Measurements from ENCODE around the gene NELFE. TPM values are rescaled to one million over a fixed set of nuclear protein-coding genes. Genes with fewer than 3 reads are reported as not detected.

The NELFE gene
- total RNA-seq, 2 experiments from 2014 or later, result 76.1 to 94.8 TPM

GRCh38 chr6:31940256-31940664, 18.5 kb downstream of the NELFE start:
- Histone ChIP-seq H4K20me1 (ENCODE audit: insufficient read depth, low read length) (no peaks in the 10 kb centered on the region), H3K4me3 (ENCODE audit: low read depth, low read length, poor library complexity, severe bottlenecking) (no peak overlapping the region), H2AFZ (ENCODE audit: low read length) (no peak overlapping the region), H3K4me2 (ENCODE audit: low read length) (no peak overlapping the region), H3K9me3 (ENCODE audit: low read length) (no peaks in the 10 kb centered on the region), H3K36me3 (ENCODE audit: insufficient read depth, low read length) (no peaks in the 10 kb centered on the region), H3K27ac (ENCODE audit: low read depth, low read length, poor library complexity, severe bottlenecking) (no peak overlapping the region), H3K9me2 (ENCODE audit: insufficient read depth, low read length) (no peaks in the 10 kb centered on the region), H3K79me2 (ENCODE audit: insufficient read depth, low read depth, low read length) (no peaks in the 10 kb centered on the region), H3K4me1 (ENCODE audit: insufficient read depth, low read length, poor library complexity, severe bottlenecking) (no peaks in the 10 kb centered on the region)
- no peak for TF ChIP-seq EZH2phosphoT487 (IDR thresholded peaks at IDR 0.05; ENCODE audit: borderline replicate concordance, low read depth, low read length)
- no peak for TF ChIP-seq CTCF (conservative IDR thresholded peaks at IDR 0.05; ENCODE audit: low read length)
- POLR2A ChIA-PET, result interaction anchor here (0.6 kb wide), 1 partner anchor 443 kb away, joined by 3 read pairs; the partner anchor contains the start of gene MICB
- DNase-seq (ENCODE audit: low spot score), result no peak
- CTCF ChIA-PET (ENCODE audit: unreplicated experiment), result interaction anchor here (0.5 kb wide), 1 partner anchor 742 kb away, joined by 4 read pairs; no protein-coding TSS in a partner anchor
- intact Hi-C loops (cut with micrococcal nuclease; ENCODE audit: unreplicated experiment), result no loop called here
- BruUV-seq (replicated peaks), result no TSS peak

GRCh38 chr6:31935823-31936222, 22.9 kb downstream of the NELFE start:
- H3K27ac ChIP-seq (ENCODE audit: low read depth, low read length, poor library complexity, severe bottlenecking), result no peak overlapping the region
- H3K4me3 ChIP-seq (ENCODE audit: low read depth, low read length, poor library complexity, severe bottlenecking), result no peak overlapping the region
- H3K79me2 ChIP-seq (ENCODE audit: insufficient read depth, low read depth, low read length), result no peaks in the 10 kb centered on the region
- ChIA-PET CTCF (ENCODE audit: unreplicated experiment) (no interaction called here), POLR2A (no interaction called here)
- TF ChIP-seq CTCF (conservative IDR thresholded peaks at IDR 0.05; ENCODE audit: low read length) (no peak), EZH2phosphoT487 (IDR thresholded peaks at IDR 0.05; ENCODE audit: borderline replicate concordance, low read depth, low read length) (no peak)
- intact Hi-C loops (cut with micrococcal nuclease; ENCODE audit: unreplicated experiment), result no loop called here
- H3K9me2 ChIP-seq (ENCODE audit: insufficient read depth, low read length), result no peaks in the 10 kb centered on the region
- BruUV-seq (replicated peaks), result no TSS peak
- H2AFZ ChIP-seq (ENCODE audit: low read length), result no peak overlapping the region
- H3K4me1 ChIP-seq (ENCODE audit: insufficient read depth, low read length, poor library complexity, severe bottlenecking), result no peaks in the 10 kb centered on the region
- no peak for DNase-seq (ENCODE audit: low spot score)
- no peak overlapping the region for H3K4me2 ChIP-seq (ENCODE audit: low read length)
- no peaks in the 10 kb centered on the region for H4K20me1 ChIP-seq (ENCODE audit: insufficient read depth, low read length)
- no peaks in the 10 kb centered on the region for H3K36me3 ChIP-seq (ENCODE audit: insufficient read depth, low read length)
- H3K9me3 ChIP-seq (ENCODE audit: low read length), result no peaks in the 10 kb centered on the region

- Histone ChIP-seq H2AFZ (ENCODE audit: low read length) (no peak overlapping the region), H3K4me3 (ENCODE audit: low read depth, low read length, poor library complexity, severe bottlenecking) (no peak overlapping the region), H3K4me2 (ENCODE audit: low read length) (no peak overlapping the region), H3K4me1 (ENCODE audit: insufficient read depth, low read length, poor library complexity, severe bottlenecking) (no peaks in the 10 kb centered on the region), H4K20me1 (ENCODE audit: insufficient read depth, low read length) (no peaks in the 10 kb centered on the region), H3K36me3 (ENCODE audit: insufficient read depth, low read length) (no peaks in the 10 kb centered on the region), H3K9me3 (ENCODE audit: low read length) (no peaks in the 10 kb centered on the region), H3K79me2 (ENCODE audit: insufficient read depth, low read depth, low read length) (no peaks in the 10 kb centered on the region), H3K9me2 (ENCODE audit: insufficient read depth, low read length) (no peaks in the 10 kb centered on the region), H3K27ac (ENCODE audit: low read depth, low read length, poor library complexity, severe bottlenecking) (no peak overlapping the region)
- POLR2A ChIA-PET, result interaction anchor here (0.6 kb wide), 1 partner anchor 39 kb away, joined by 5 read pairs; no protein-coding TSS in a partner anchor
- no TSS peak for BruUV-seq (replicated peaks)
- CTCF ChIA-PET (ENCODE audit: unreplicated experiment), result no interaction called here
- intact Hi-C loops (cut with micrococcal nuclease; ENCODE audit: unreplicated experiment), result no loop called here
- no peak for DNase-seq (ENCODE audit: low spot score)
- TF ChIP-seq CTCF (conservative IDR thresholded peaks at IDR 0.05; ENCODE audit: low read length), result no peak
- TF ChIP-seq EZH2phosphoT487 (IDR thresholded peaks at IDR 0.05; ENCODE audit: borderline replicate concordance, low read depth, low read length), result no peak
Observed at GRCh38 chr6:31935021-31935420, 23.8 kb downstream of the NELFE start.
